Measurements from ENCODE around the gene RORC.
"Not testable (repeated sequence)": the region's sequence is repeated elsewhere in the genome, so short reads cannot be mapped to it uniquely, and the experiment has no call there.

The RORC gene

GRCh38 chr1:151803915-151804314, 27.7 kb downstream of the RORC start:
- DNase-seq, result no peak

- DNase-seq, result no peak
Measured at GRCh38 chr1:151803164-151803563, 28.4 kb downstream of the RORC start.

GRCh38 chr1:151802372-151802771, 29.2 kb downstream of the RORC start:
- DNase-seq, result no peak

- DNase-seq, result no peak
Measured at GRCh38 chr1:151801846-151802245, 29.8 kb downstream of the RORC start.

GRCh38 chr1:151801310-151801820, 30.2 kb downstream of the RORC start:
- DNase-seq, result no peak

- no peak for DNase-seq
Measured at GRCh38 chr1:151800830-151801229, 30.8 kb downstream of the RORC start.

GRCh38 chr1:151799179-151800022, 32.2 kb downstream of the RORC start:
- DNase-seq, result no peak

- no peak for DNase-seq
Measured at GRCh38 chr1:151798571-151798970, 33.0 kb downstream of the RORC start.

GRCh38 chr1:151790940-151791651, 40.5 kb downstream of the RORC start:
- no peak for DNase-seq

GRCh38 chr1:151790071-151790939, 41.3 kb downstream of the RORC start, which contains the start of gene TDRKH:
TSS of gene TDRKH (minus strand) at chr1:151790500. CDS start at chr1:151783022, 7,478 bp downstream.
- peak; percentile 99 for DNase-seq

- DNase-seq, result no peak
Measured at GRCh38 chr1:151787689-151788088, 43.9 kb downstream of the RORC start.

GRCh38 chr1:151783796-151784195, 47.8 kb downstream of the RORC start:
- no peak for DNase-seq

GRCh38 chr1:151782741-151783140, 48.9 kb downstream of the RORC start:
- DNase-seq, result no peak

GRCh38 chr1:151782026-151782425, 49.6 kb downstream of the RORC start:
- not testable (repeated sequence) for DNase-seq

GRCh38 chr1:151780736-151781135, 50.9 kb downstream of the RORC start:
- DNase-seq, result not testable (repeated sequence)

- no peak for DNase-seq
Measured at GRCh38 chr1:151779852-151780251, 51.8 kb downstream of the RORC start.

- DNase-seq, result no peak
Measured at GRCh38 chr1:151777317-151777716, 54.3 kb downstream of the RORC start.

GRCh38 chr1:151776665-151777062, 54.9 kb downstream of the RORC start:
- no peak for DNase-seq

- DNase-seq, result no peak
Measured at GRCh38 chr1:151775894-151776664, 55.5 kb downstream of the RORC start.

- no peak for DNase-seq
Measured at GRCh38 chr1:151774256-151774922, 57.2 kb downstream of the RORC start.

- DNase-seq, result no peak
Measured at GRCh38 chr1:151773702-151774101, 57.9 kb downstream of the RORC start.
